Neutrophil (primary cell): ENCODE results near the gene GUCD1.
A peak's percentile ranks its signal among the peaks of the same experiment; 100 is the strongest.

Source experiments
- H3K27ac ChIP-seq: fragments of 200-600 bp; sonication (generic); 2 replicates; pipeline ENCODE4 v1.5.1; 2016; ENCODE audit warnings: mild to moderate bottlenecking, moderate library complexity
- H3K27me3 ChIP-seq: fragments of 200-600 bp; sonication (generic); 2 replicates; pipeline ENCODE4 v1.6.0; 2016; ENCODE audit warnings: mild to moderate bottlenecking
- H3K36me3 ChIP-seq: fragments of 200-600 bp; sonication (generic); 2 replicates; pipeline ENCODE4 v1.5.1; 2017
- H3K4me1 ChIP-seq, 2 experiments: fragments of 200-600 bp in 1 of 2; sonication (generic) in 1 of 2; 1 replicate in 1 of 2; 2 replicates in 1 of 2; pipeline versions ENCODE4 v1.5.1 to v1.6.1; 2013 to 2016; ENCODE audit warnings: low read depth in 1 of 2, low read length in 1 of 2, mild to moderate bottlenecking in 1 of 2, moderate library complexity in 1 of 2; ENCODE audit not compliant: control insufficient read depth in 1 of 2, insufficient read depth in 1 of 2
- H3K4me3 ChIP-seq, 2 experiments: fragments of 200-600 bp in 1 of 2; sonication (generic) in 1 of 2; 1 replicate in 1 of 2; 2 replicates in 1 of 2; pipeline ENCODE4 v1.5.1; 2013 to 2016; ENCODE audit warnings: low read depth in 1 of 2, low read length in 1 of 2, mild to moderate bottlenecking in 1 of 2, moderate library complexity in 1 of 2
- H3K9me3 ChIP-seq: fragments of 200-600 bp; sonication (generic); 2 replicates; pipeline ENCODE4 v1.5.1; 2016
- TF ChIP-seq, protein P1 (sequence below): fragments of 200-600 bp; sonication (generic); IDR thresholded peaks from 2 replicates; pipeline ENCODE4 v1.5.1; 2016; ENCODE audit warnings: antibody characterized with exemption

The GUCD1 gene

DNA sequence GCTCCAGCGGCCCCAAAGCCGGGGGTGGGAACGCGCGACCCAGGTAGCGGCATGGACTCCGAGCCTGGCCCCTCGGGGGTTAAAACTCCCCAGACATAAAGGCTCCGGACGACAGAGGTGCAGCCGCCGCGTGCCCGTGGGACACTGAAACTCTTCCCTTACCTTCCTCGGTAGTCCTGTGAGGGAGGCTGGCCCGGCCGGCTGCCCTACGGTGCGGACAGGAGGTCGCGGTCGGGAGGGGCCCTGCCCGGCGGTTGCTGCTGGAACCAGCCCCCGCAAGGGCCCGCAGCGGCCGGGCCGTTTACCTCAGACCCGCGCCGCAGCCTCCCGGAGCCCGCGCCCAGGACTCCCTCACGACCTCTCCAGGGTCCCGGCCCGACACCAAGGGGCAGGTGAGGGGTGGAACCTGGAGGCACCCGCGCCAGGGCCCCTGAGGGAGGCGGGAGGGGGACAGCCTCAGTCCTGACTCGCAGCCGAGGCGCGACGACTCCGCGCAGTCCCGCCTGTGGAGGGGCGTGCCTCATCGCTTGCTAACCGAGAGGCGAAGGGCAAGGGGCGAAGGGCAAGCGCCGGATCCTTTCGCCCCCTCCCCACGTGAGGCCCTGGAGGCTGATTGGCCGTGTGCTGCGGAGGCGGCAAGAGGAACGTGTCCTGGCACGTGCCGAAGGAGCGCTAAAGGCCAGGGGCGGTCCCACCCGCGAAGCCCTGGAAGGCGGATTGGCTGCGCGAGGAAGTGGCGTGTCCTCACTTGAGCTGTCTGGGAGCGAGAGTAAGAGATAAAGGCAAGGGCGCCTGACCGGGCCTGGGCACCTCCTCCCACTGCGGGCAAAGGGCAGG is 60.2 kb downstream of the GUCD1 start, which contains the start of gene UPB1:
Gene UPB1, plus strand, starts transcription at position 805 of the 837 bp plus-strand sequence. CDS start 72 bp downstream, outside the sequence.
- TF ChIP-seq, protein P1, sequence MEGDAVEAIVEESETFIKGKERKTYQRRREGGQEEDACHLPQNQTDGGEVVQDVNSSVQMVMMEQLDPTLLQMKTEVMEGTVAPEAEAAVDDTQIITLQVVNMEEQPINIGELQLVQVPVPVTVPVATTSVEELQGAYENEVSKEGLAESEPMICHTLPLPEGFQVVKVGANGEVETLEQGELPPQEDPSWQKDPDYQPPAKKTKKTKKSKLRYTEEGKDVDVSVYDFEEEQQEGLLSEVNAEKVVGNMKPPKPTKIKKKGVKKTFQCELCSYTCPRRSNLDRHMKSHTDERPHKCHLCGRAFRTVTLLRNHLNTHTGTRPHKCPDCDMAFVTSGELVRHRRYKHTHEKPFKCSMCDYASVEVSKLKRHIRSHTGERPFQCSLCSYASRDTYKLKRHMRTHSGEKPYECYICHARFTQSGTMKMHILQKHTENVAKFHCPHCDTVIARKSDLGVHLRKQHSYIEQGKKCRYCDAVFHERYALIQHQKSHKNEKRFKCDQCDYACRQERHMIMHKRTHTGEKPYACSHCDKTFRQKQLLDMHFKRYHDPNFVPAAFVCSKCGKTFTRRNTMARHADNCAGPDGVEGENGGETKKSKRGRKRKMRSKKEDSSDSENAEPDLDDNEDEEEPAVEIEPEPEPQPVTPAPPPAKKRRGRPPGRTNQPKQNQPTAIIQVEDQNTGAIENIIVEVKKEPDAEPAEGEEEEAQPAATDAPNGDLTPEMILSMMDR = no peak
- Histone ChIP-seq H3K27me3 (peaks cover 26% of the 10 kb centered on the region), H3K9me3 (no peaks in the 10 kb centered on the region), H3K36me3 (no peaks in the 10 kb centered on the region), H3K4me3 (peak within 1 kb of the TSS; percentile 25 to 45), H3K27ac (no peak within 1 kb of the TSS), H3K4me1 (peaks cover 45 to 55% of the 10 kb centered on the region in 2 experiments)

DNA sequence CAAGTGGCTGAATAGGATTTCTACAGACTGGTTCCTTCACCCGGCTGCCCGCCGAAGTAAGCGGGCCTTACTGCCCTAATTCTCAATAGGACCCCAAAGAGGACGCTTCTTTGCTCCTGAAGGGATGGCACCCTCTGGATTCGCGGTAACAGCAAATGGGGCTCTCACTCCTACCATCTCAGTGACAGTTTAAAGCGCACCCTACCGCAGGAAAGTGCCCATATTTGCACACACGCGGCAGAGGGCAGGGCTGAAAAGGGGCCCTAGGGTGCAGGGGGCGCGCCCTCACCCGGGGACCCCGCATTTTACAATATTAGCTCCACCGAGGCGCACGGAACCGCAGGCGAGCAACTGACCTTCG is 60.8 kb downstream of the GUCD1 start:
- Histone ChIP-seq H3K4me1 (peaks cover 39 to 49% of the 10 kb centered on the region in 2 experiments), H3K9me3 (no peaks in the 10 kb centered on the region), H3K4me3 (peak overlapping the region; percentile 25 to 45), H3K27ac (no peak overlapping the region), H3K36me3 (no peaks in the 10 kb centered on the region), H3K27me3 (peaks cover 26% of the 10 kb centered on the region)
- TF ChIP-seq, protein P1 = no peak

DNA sequence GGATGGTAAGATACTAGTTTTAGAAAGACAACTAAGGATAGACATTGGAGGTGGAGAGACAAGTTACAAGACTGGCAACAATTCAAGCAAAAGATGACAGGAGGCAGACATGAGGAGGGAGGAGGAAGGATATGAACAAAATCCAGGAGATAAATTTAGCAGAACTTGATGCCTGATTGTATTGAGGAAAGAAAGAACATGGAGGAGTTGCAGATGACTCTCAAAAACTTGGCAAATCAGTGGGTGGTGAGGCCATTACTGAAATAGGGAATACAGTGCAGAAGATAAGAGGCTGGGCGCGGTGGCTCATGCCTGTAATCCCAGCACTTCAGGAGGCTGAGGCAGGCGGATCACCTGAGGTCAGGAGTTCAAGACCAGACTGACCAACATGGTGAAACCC is 62.5 kb downstream of the GUCD1 start:
- TF ChIP-seq, protein P1 = no peak
- Histone ChIP-seq H3K4me3 (no peak overlapping the region), H3K27me3 (peaks cover 26% of the 10 kb centered on the region), H3K36me3 (no peaks in the 10 kb centered on the region), H3K27ac (no peak overlapping the region), H3K9me3 (no peaks in the 10 kb centered on the region), H3K4me1 (peaks cover 22 to 32% of the 10 kb centered on the region in 2 experiments)
